Measurements from ENCODE around the gene SLC5A10.
"Not testable (repeated sequence)": the region's sequence is repeated elsewhere in the genome, so short reads cannot be mapped to it uniquely, and the experiment has no call there.

GRCh38 chr17:19029740-19030139 is 77.8 kb downstream of the SLC5A10 start:
- TF ChIP-seq POLR2A, CTCF (IDR thresholded peaks at IDR 0.05): not testable (repeated sequence)

Measured in esophagus squamous epithelium (tissue), 4 donors.